Endodermal cell (in vitro differentiated cells): ENCODE results near the gene NCR1. TPM values are rescaled to one million over a fixed set of nuclear protein-coding genes. Genes with fewer than 3 reads are reported as not detected.
A peak's percentile ranks its signal among the peaks of the same experiment; 100 is the strongest.
"Not testable (repeated sequence)": the region's sequence is repeated elsewhere in the genome, so short reads cannot be mapped to it uniquely, and the experiment has no call there.

Experiments used
- DNase-seq: peaks from one replicate; pipeline ENCODE4 v3.0.0-alpha.2; 2017
- H3K27ac ChIP-seq: 2 replicates; pipeline ENCODE4 v1.5.1; 2013; ENCODE audit warnings: mild to moderate bottlenecking, low read depth, low read length, moderate library complexity
- H3K27me3 ChIP-seq: 2 replicates; pipeline ENCODE4 v1.6.1; 2013; ENCODE audit warnings: mild to moderate bottlenecking, low read length, moderate library complexity; ENCODE audit not compliant: insufficient read depth, control insufficient read depth, poor library complexity, severe bottlenecking
- H3K36me3 ChIP-seq: 2 replicates; pipeline ENCODE4 v1.7.0; 2013; ENCODE audit warnings: mild to moderate bottlenecking, low read length, moderate library complexity; ENCODE audit not compliant: control insufficient read depth, insufficient read depth
- H3K4me1 ChIP-seq: one replicate; pipeline ENCODE4 v1.7.0; 2013; ENCODE audit warnings: low read length; ENCODE audit not compliant: control insufficient read depth, insufficient read depth
- H3K4me3 ChIP-seq: 2 replicates; pipeline ENCODE4 v1.5.1; 2013; ENCODE audit warnings: mild to moderate bottlenecking, low read length, moderate library complexity
- H3K9ac ChIP-seq: 2 replicates; pipeline ENCODE4 v1.6.1; 2013; ENCODE audit warnings: mild to moderate bottlenecking, low read length, moderate library complexity; ENCODE audit not compliant: poor library complexity, severe bottlenecking; ENCODE audit errors: extremely low read depth
- H3K9me3 ChIP-seq: 2 replicates; pipeline ENCODE4 v1.6.1; 2013; ENCODE audit warnings: mild to moderate bottlenecking, low read length, moderate library complexity; ENCODE audit not compliant: control insufficient read depth
- H3K27ac Mint-ChIP-seq: 2 replicates; pipeline ENCODE4 v1.8.0; 2020; ENCODE audit warnings: mixed read lengths
- H3K27me3 Mint-ChIP-seq: 2 replicates; pipeline ENCODE4 v1.8.0; 2021; ENCODE audit warnings: mild to moderate bottlenecking, mixed read lengths; ENCODE audit not compliant: insufficient read depth
- H3K36me3 Mint-ChIP-seq: 2 replicates; pipeline ENCODE4 v1.8.0; 2020; ENCODE audit warnings: low read depth, mixed read lengths
- H3K4me1 Mint-ChIP-seq: 2 replicates; pipeline ENCODE4 v1.8.0; 2020; ENCODE audit warnings: mixed read lengths
- H3K4me3 Mint-ChIP-seq: 2 replicates; pipeline ENCODE4 v1.8.0; 2020; ENCODE audit warnings: mild to moderate bottlenecking, moderate library complexity, mixed read lengths
- H3K9me3 Mint-ChIP-seq: 2 replicates; pipeline ENCODE4 v1.8.0; 2020; ENCODE audit warnings: mild to moderate bottlenecking, mixed read lengths
- CTCF ChIP-seq: fragments of 200-600 bp; sonication (generic); conservative IDR thresholded peaks from 2 replicates; pipeline ENCODE4 v1.5.0; 2021; ENCODE audit warnings: antibody characterized with exemption, mild to moderate bottlenecking
- WGBS, 2 experiments: methylation state at CpG; one replicate each; pipeline versions ENCODE4 v1.1.5 to v1.1.7; 2013; ENCODE audit warnings: missing lambda C conversion rate in 2 of 2, mixed read lengths in 1 of 2; ENCODE audit not compliant: insufficient coverage in 1 of 2, insufficient read length in 1 of 2; 5-methylcytosine and 5-hydroxymethylcytosine counted together
- total RNA-seq, 2 donors: library from RNA; stranded (reverse); fragmentation: NEBNext Ultra II Directional in 1 of 2; extraction: Animal tissue kit (Norgen Biotek cat#: 25700) in 1 of 2; gene quantifications; 2 replicates in 1 of 2; 3 replicates in 1 of 2; pipeline ENCODE4 v1.2.1, GENCODE V29; 2021

The NCR1 gene
- total RNA-seq, 2 donors from 2014 or later: 24.4 to 34.5 TPM

DNA sequence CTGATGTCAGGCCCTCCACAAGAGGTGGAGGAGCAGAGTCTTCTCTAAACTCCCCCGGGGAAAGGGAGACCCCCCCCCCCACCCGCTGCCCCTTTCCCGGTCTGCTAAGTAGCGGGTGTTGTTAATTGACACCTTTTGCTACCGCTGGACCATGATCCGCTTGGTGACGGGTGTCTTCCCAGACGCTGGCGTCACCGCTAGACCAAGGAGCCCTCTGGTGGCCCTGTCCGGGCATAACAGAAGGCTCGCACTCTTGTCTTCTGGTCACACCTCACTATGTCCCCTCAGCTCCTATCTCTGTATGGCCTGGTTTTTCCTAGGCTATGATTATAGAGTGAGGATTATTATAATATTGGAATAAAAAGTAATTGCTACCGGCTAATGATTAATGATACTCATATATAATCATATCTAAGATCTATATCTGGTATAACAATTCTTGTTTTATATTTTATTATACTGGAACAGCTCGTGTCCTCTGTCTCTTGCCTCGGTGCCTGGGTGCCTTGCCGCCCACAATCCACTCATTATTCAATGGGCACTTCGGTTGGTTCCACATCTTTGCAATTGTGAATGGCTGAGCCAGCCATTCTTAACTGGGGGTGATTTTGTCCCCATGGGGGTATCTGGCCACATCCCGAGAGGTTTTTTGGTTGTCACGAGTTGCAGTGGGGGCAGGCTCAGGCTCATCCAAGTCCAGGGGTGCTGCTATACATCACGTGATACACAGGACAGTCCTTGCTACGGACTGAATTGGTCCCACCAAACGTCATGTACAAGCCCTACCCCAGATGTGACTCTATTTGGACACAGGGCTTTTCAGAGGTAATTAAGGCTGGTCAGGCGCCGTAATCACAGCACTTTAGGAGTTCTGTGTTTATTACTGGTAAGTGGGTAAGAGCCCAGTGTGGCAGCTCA is 14.0 kb downstream of the NCR1 start:
- not testable (repeated sequence) for H3K4me1 Mint-ChIP-seq, H3K9me3 Mint-ChIP-seq, H3K9me3 ChIP-seq, H3K4me1 ChIP-seq, H3K4me3 ChIP-seq, H3K27ac Mint-ChIP-seq, H3K27me3 ChIP-seq, H3K27ac ChIP-seq, H3K4me3 Mint-ChIP-seq, H3K9ac ChIP-seq, H3K27me3 Mint-ChIP-seq
- TF ChIP-seq CTCF: peak; percentile 68
- 79 to 84% methylated on average over 10 to 13 of the region's 24 CpGs for WGBS, 2 experiments
- H3K36me3 ChIP-seq: peaks cover 50% of the 10 kb centered on the region
- peak; percentile 78 for DNase-seq
- H3K36me3 Mint-ChIP-seq: peaks cover 41% of the 10 kb centered on the region

DNA sequence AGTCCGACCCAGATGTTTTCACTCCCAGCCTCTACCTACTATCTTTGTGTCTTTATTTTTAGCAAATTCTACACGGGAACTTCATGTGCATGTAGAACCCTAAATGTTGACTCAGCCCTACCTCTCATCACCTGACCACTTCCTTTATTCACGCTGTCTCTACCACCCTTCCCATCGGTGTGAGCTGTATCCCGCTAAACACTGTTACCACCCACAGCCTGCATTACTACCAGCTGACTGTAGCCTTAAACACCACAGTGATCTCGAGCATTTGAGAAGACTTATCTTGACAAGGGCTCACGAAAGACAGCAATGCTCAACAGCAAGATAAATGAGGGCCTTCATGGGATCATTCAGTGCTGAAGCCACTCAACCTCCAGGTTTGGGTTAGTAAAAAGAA is 15.1 kb downstream of the NCR1 start:
- H3K27ac Mint-ChIP-seq: no peak overlapping the region
- H3K36me3 Mint-ChIP-seq: peaks cover 42% of the 10 kb centered on the region
- peaks cover 9% of the 10 kb centered on the region for H3K9me3 Mint-ChIP-seq
- no peak overlapping the region for H3K4me3 ChIP-seq
- no peak for DNase-seq
- WGBS, 2 experiments: 71 to 93% methylated on average over 3 to 7 of the region's 7 CpGs
- no peaks in the 10 kb centered on the region for H3K4me1 ChIP-seq
- H3K9me3 ChIP-seq: peaks cover 7% of the 10 kb centered on the region
- H3K9ac ChIP-seq: no peak overlapping the region
- H3K27ac ChIP-seq: no peak overlapping the region
- H3K27me3 ChIP-seq: no peaks in the 10 kb centered on the region
- H3K36me3 ChIP-seq: peaks cover 47% of the 10 kb centered on the region
- H3K4me3 Mint-ChIP-seq: no peak overlapping the region
- TF ChIP-seq CTCF: no peak
- H3K27me3 Mint-ChIP-seq: no peaks in the 10 kb centered on the region
- peaks cover 5% of the 10 kb centered on the region for H3K4me1 Mint-ChIP-seq

DNA sequence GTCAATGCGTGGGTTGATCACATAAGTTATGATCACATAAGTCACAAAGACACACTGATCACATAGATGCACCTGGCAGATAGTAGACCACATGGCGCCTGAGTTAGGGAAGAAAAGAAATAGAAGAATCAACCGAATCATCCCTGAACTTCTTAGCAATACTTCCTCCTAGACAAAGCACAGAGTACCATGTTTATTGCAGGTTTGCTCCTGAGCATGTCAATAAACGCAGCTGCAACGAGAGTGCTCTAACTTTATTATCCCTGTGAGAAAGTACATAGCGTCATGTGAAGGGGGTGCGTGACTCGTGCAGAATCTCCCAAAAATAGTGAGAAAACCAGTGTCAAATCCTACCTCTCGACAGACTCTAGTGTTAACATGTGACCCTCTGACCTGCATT is 17.3 kb downstream of the NCR1 start:
- peaks cover 17% of the 10 kb centered on the region for H3K9me3 ChIP-seq
- Mint-ChIP-seq H3K4me3 (no peak overlapping the region), H3K27ac (no peak overlapping the region), H3K27me3 (no peaks in the 10 kb centered on the region), H3K36me3 (peaks cover 47% of the 10 kb centered on the region), H3K4me1 (peaks cover 2% of the 10 kb centered on the region), H3K9me3 (peaks cover 23% of the 10 kb centered on the region)
- no peak for TF ChIP-seq CTCF
- no peaks in the 10 kb centered on the region for H3K4me1 ChIP-seq
- H3K36me3 ChIP-seq: peaks cover 38% of the 10 kb centered on the region
- no peak overlapping the region for H3K4me3 ChIP-seq
- H3K27ac ChIP-seq: no peak overlapping the region
- H3K27me3 ChIP-seq: no peaks in the 10 kb centered on the region
- 95 to 97% methylated on average over 9 of the region's 9 CpGs for WGBS, 2 experiments
- no peak overlapping the region for H3K9ac ChIP-seq
- no peak for DNase-seq
